ENCODE results near the gene NFIX. TPM values are rescaled to one million over a fixed set of nuclear protein-coding genes. Genes with fewer than 3 reads are reported as not detected.
A peak's percentile ranks its signal among the peaks of the same experiment; 100 is the strongest.
"Not testable (repeated sequence)": the region's sequence is repeated elsewhere in the genome, so short reads cannot be mapped to it uniquely, and the experiment has no call there.

Gene NFIX
- total RNA-seq, 4 donors from 2014 or later: 25.4 to 53.1 (median 29.3) TPM

DNA sequence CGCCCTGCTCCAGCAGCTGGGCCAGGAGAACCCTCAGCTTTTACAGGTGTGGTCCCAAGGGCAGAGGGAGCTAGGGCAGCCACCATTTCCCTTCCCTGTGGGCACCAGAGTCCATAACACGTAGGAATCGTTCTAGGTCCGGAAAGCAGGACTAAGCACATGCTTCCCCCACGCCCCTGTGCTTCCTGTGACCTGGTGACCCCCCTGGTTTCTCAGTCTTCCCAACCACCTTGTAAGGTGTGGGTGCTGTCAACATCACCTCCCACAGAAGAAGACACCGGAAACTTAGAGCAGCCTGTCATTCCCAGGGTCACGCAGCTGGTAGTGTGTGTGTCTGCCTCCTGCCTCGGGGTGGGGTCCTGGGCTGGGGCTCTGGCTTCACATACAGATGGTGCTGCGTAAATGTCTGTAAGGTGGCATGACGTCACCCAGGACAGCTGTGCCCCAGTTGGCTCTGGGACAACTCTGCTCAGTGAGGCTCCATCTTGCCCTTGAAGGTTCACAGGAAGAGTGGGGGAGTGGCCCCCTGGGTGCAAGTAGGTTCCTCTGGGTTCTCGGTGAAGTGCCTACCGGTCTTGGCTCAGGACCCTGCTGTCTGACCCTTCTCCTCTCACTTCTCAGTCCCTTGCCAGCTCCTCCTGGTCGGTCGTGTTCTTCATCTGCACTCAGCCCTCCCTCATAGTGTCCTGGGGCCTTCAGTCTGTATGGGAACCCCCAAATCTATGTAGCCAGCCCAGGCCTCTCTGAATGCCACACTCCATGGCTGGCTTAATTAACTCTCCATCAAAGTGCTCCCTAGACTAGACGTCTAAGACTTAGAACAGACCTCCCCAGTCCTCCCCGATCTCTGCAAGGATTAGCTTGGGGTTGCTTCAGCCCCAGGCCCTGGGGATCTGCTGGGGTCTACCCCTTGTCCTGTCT lies 45.7 kb upstream of the NFIX start:
- Histone ChIP-seq H3K4me1 (peaks cover 10 to 44% (median 21%) of the 10 kb centered on the region in 4 donors), H3K4me3 (no peak overlapping the region), H3K27me3 (no peaks in the 10 kb centered on the region), H3K9me3 (no peaks in the 10 kb centered on the region), H3K36me3 (peaks cover 0 to 34% (median 14%) of the 10 kb centered on the region in 4 donors), H3K27ac (no peak overlapping the region)
- in situ Hi-C loops (cut with MboI; ENCODE audit: low pct_ligation_motif_present in 1 of 4, low pct_unique_long_range_greater_than_20kb in 1 of 4, low sequenced_read_pairs in 3 of 4) (loop anchor here in 1 of 4 donors (25.0 kb wide), 1 partner anchor 313 kb away; no protein-coding TSS in a partner anchor), intact Hi-C loops (cut with DNase I; ENCODE audit: low total_unique reads) (loop anchor here (10.0 kb wide), 1 partner anchor 65 kb away; the partner anchor contains the start of genes DNASE2 and KLF1)
- TF ChIP-seq EP300 (IDR thresholded peaks at IDR 0.05; ENCODE audit: low read depth) (no peak), POLR2AphosphoS5 (IDR thresholded peaks at IDR 0.05) (no peak), POLR2A (IDR thresholded peaks at IDR 0.05) (no peak)
- TF ChIP-seq, protein P1, sequence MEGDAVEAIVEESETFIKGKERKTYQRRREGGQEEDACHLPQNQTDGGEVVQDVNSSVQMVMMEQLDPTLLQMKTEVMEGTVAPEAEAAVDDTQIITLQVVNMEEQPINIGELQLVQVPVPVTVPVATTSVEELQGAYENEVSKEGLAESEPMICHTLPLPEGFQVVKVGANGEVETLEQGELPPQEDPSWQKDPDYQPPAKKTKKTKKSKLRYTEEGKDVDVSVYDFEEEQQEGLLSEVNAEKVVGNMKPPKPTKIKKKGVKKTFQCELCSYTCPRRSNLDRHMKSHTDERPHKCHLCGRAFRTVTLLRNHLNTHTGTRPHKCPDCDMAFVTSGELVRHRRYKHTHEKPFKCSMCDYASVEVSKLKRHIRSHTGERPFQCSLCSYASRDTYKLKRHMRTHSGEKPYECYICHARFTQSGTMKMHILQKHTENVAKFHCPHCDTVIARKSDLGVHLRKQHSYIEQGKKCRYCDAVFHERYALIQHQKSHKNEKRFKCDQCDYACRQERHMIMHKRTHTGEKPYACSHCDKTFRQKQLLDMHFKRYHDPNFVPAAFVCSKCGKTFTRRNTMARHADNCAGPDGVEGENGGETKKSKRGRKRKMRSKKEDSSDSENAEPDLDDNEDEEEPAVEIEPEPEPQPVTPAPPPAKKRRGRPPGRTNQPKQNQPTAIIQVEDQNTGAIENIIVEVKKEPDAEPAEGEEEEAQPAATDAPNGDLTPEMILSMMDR (IDR thresholded peaks at IDR 0.05): no peak
- DNase-seq: no peak
- 70 to 88% methylated on average over 2 to 12 of the region's 16 CpGs for WGBS, 2 donors (ENCODE audit: low coverage in 1 of 2)

DNA sequence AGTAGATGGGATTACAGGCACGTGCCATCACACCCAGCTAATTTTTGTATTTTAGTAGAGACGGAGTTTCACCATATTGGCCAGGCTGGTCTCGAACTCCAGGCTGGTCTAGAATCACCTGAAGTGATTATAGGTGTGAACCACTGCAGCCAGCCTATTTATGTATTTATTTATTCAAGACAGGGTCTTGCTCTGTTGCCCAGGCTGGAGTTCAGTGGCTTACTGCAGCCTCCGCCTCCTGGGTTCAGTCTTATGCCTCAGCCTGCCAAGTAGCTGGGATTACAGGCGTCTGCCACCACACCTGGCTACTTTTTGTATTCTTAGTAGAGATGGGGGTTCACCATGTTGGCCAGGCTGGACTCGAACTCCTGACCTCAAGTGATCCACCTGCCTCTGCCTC lies 43.2 kb upstream of the NFIX start:
- peaks cover 3 to 48% (median 30%) of the 10 kb centered on the region in 4 donors for H3K4me1 ChIP-seq
- H3K4me3 ChIP-seq; H3K27me3 ChIP-seq; H3K9me3 ChIP-seq; intact Hi-C loops (cut with DNase I; ENCODE audit: low total_unique reads); DNase-seq: not testable (repeated sequence)
- in situ Hi-C loops (cut with MboI; ENCODE audit: low pct_ligation_motif_present in 1 of 4, low pct_unique_long_range_greater_than_20kb in 1 of 4, low sequenced_read_pairs in 3 of 4): loop anchor here in 1 of 4 donors (25.0 kb wide), 1 partner anchor 310 kb away; no protein-coding TSS in a partner anchor
- H3K27ac ChIP-seq: peak overlapping the region in 1 of 4 donors; percentile 56
- H3K36me3 ChIP-seq: peaks cover 0 to 34% (median 14%) of the 10 kb centered on the region in 4 donors
- WGBS, 2 donors (ENCODE audit: low coverage in 1 of 2): 86 to 90% methylated on average over 2 to 6 of the region's 6 CpGs

DNA sequence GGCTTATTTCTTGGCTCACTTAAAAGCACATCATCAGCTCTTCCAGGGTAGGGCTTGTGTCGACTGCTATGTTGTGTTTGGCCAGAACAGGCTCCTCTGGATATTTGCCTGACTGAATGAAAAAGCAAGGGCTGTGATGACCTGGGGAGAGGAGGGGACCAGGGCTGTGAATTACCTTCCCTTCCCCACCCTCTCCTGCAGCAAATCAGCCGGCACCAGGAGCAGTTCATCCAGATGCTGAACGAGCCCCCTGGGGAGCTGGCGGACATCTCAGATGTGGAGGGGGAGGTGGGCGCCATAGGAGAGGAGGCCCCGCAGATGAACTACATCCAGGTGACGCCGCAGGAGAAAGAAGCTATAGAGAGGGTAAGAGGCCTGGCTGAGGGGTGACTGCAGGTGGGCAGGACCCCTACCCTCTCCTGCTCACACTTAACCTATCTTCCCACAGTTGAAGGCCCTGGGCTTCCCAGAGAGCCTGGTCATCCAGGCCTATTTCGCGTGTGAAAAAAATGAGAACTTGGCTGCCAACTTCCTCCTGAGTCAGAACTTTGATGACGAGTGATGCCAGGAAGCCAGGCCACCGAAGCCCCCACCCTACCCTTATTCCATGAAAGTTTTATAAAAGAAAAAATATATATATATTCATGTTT lies 42.7 kb upstream of the NFIX start:
- in situ Hi-C loops (cut with MboI; ENCODE audit: low pct_ligation_motif_present in 1 of 4, low pct_unique_long_range_greater_than_20kb in 1 of 4, low sequenced_read_pairs in 3 of 4) (loop anchor here in 1 of 4 donors (25.0 kb wide), 1 partner anchor 310 kb away; no protein-coding TSS in a partner anchor), intact Hi-C loops (cut with DNase I; ENCODE audit: low total_unique reads) (no loop called here)
- Histone ChIP-seq H3K4me1 (peaks cover 0 to 46% (median 29%) of the 10 kb centered on the region in 4 donors), H3K4me3 (no peak overlapping the region), H3K36me3 (peaks cover 0 to 34% (median 14%) of the 10 kb centered on the region in 4 donors), H3K27me3 (no peaks in the 10 kb centered on the region), H3K27ac (peak overlapping the region in 3 of 4 donors; percentile 48 to 88 (median 56)), H3K9me3 (no peaks in the 10 kb centered on the region)
- DNase-seq: no peak
- 53 to 68% methylated on average over 4 to 12 of the region's 12 CpGs for WGBS, 2 donors (ENCODE audit: low coverage in 1 of 2)
- TF ChIP-seq, protein P1 (IDR thresholded peaks at IDR 0.05): no peak
- TF ChIP-seq POLR2AphosphoS5 (IDR thresholded peaks at IDR 0.05) (no peak), EP300 (IDR thresholded peaks at IDR 0.05; ENCODE audit: low read depth) (no peak), POLR2A (IDR thresholded peaks at IDR 0.05) (no peak)

DNA sequence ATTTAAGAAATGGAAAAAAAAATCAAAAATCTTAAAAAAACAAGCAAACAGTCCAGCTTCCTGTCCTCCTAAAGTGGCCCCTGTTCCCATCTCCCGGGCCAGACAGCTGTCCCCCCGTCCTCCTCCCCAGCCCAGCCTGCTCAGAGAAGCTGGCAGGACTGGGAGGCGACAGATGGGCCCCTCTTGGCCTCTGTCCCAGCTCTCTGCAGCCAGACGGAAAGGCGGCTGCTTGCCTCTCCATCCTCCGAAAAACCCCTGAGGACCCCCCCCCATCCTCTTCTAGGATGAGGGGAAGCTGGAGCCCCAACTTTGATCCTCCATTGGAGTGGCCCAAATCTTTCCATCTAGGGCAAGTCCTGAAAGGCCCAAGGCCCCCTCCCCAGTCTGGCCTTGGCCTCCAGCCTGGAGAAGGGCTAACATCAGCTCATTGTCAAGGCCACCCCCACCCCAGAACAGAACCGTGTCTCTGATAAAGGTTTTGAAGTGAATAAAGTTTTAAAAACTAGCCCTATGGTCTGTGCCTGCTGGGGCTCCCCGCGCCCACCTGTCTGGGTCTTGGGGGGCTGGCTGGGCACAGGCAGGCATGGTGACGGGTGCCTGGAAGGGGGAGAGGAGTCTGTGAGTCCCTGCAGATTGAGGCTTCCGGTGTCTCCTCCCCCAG lies 42.0 kb upstream of the NFIX start:
- H3K4me1 ChIP-seq: peaks cover 0 to 48% (median 30%) of the 10 kb centered on the region in 4 donors
- no peak for TF ChIP-seq EP300 (IDR thresholded peaks at IDR 0.05; ENCODE audit: low read depth)
- no peak for TF ChIP-seq POLR2A (IDR thresholded peaks at IDR 0.05)
- no peak for TF ChIP-seq POLR2AphosphoS5 (IDR thresholded peaks at IDR 0.05)
- TF ChIP-seq, protein P1 (IDR thresholded peaks at IDR 0.05): no peak

More for the DNA sequence above, 42.0 kb upstream of the NFIX start:
- no peaks in the 10 kb centered on the region for H3K27me3 ChIP-seq
- H3K36me3 ChIP-seq: peaks cover 0 to 28% (median 12%) of the 10 kb centered on the region in 4 donors
- H3K4me3 ChIP-seq: no peak overlapping the region
- in situ Hi-C loops (cut with MboI; ENCODE audit: low pct_ligation_motif_present in 1 of 4, low pct_unique_long_range_greater_than_20kb in 1 of 4, low sequenced_read_pairs in 3 of 4) (loop anchor here in 1 of 4 donors (25.0 kb wide), 1 partner anchor 309 kb away; no protein-coding TSS in a partner anchor), intact Hi-C loops (cut with DNase I; ENCODE audit: low total_unique reads) (no loop called here)
- no peaks in the 10 kb centered on the region for H3K9me3 ChIP-seq
- H3K27ac ChIP-seq: peak overlapping the region in 3 of 4 donors; percentile 48 to 88 (median 56)
- WGBS, 2 donors (ENCODE audit: low coverage in 1 of 2): 52 to 63% methylated on average over 5 to 11 of the region's 11 CpGs
- DNase-seq: no peak
